IPS-18c (cell line): ENCODE data around the gene MIR17HG.
"Not testable (repeated sequence)": the region's sequence is repeated elsewhere in the genome, so short reads cannot be mapped to it uniquely, and the experiment has no call there.

ENCODE experiments used
- H3K4me3 ChIP-seq: 2 replicates; pipeline ENCODE4 v1.7.0; 2013; ENCODE audit warnings: low read depth, mild to moderate bottlenecking, low read length, moderate library complexity; ENCODE audit not compliant: insufficient read depth
- H3K9me3 ChIP-seq: one replicate; pipeline ENCODE4 v1.6.1; 2013; ENCODE audit warnings: mild to moderate bottlenecking, low read length, moderate library complexity; ENCODE audit not compliant: control insufficient read depth, insufficient read depth

MIR17HG gene

GRCh38 chr13:91347202-91347995 lies at the start of gene MIR17HG:
Gene MIR17HG, plus strand, starts transcription at chr13:91347687.
- H3K4me3 ChIP-seq: peak within 1 kb of the TSS; percentile 78
- peaks cover 2% of the 10 kb centered on the region for H3K9me3 ChIP-seq

GRCh38 chr13:91298060-91298459 lies 49.4 kb upstream of the MIR17HG start:
- no peaks in the 10 kb centered on the region for H3K9me3 ChIP-seq
- no peak overlapping the region for H3K4me3 ChIP-seq

DNA sequence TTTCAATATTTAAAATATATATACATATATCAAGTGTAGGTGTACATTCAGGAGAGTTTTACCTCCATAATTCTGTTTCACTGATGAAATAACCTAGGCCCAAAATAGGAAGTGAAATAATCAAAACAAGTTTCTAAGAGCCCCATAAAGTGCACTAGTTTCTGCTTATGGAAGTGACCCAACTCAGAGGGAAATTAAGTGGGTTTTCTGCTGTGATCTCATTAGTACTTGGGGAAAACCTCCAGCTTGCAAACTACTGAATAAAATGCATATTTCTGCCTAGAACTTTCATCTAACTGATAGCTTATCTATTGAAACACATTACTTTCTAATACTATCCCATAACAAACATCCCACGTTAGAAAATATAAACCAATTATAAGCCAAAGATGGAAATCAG lies 45.4 kb upstream of the MIR17HG start:
- H3K4me3 ChIP-seq: no peak overlapping the region
- H3K9me3 ChIP-seq: no peaks in the 10 kb centered on the region

- H3K4me3 ChIP-seq: no peak overlapping the region
- H3K9me3 ChIP-seq: no peaks in the 10 kb centered on the region
These were observed 44.5 kb upstream of the MIR17HG start for GRCh38 chr13:91303031-91303430.

DNA sequence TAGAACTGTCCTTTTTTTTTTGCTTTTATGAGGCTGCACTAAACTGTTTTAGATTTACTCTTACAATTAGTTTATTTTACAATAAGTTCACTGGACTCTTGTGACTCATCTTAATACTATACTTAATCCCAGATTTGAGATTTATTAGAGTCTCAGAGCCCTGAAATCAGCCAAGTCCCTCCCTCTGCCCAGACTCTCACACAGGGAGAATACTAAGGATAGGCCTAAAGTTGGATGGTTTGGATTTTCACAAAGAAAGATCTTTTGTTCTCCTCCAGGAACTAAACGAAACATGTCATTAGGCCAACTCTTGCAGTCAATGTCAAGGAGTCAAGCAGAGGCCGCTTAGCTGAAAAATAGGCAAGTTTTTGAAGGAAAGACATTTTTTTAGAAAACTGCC lies 42.7 kb upstream of the MIR17HG start:
- H3K4me3 ChIP-seq: no peak overlapping the region
- no peaks in the 10 kb centered on the region for H3K9me3 ChIP-seq

DNA sequence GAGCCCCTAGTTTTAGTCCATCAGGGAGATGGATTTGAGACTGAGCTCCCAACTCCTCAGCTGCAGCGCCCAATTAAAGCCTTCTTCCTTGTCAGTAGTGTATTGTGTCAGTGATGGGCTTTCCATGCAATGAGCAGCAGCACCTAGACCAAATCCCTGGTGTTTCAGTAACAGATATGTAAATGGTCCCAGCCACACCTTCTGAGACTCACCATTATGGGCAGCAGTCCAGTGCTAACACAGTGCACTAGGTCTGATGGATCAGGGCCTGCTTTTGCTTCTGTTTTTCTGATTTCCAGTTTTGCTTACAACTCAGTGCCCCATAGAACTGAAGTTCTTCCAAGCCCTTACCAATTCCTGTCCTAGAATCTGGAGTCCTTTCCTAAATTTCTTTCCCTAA lies 41.8 kb upstream of the MIR17HG start:
- no peak overlapping the region for H3K4me3 ChIP-seq
- H3K9me3 ChIP-seq: no peaks in the 10 kb centered on the region

GRCh38 chr13:91307887-91308286 lies 39.6 kb upstream of the MIR17HG start:
- Histone ChIP-seq H3K4me3 (no peak overlapping the region), H3K9me3 (no peaks in the 10 kb centered on the region)

DNA sequence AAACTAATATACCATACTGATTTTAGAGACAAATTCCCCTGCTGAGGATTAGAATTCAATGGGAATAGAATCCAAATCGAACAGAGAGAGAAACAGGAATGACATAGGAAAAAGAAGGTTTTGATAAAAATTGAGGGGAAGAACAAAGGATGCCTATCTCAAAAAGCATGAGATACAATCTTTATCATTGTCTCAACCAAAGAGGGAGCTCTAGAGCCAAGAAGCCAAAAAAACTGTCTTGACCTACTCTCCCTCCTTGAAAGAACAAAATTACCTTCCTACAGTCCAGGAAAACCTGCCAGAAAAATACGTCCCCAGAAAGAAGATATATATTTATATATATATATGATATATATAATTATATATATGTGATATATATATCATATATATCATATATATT lies 39.2 kb upstream of the MIR17HG start:
- Histone ChIP-seq H3K9me3 (no peaks in the 10 kb centered on the region), H3K4me3 (no peak overlapping the region)

- no peak overlapping the region for H3K4me3 ChIP-seq
These were observed 36.0 kb upstream of the MIR17HG start for GRCh38 chr13:91311491-91311890.

DNA sequence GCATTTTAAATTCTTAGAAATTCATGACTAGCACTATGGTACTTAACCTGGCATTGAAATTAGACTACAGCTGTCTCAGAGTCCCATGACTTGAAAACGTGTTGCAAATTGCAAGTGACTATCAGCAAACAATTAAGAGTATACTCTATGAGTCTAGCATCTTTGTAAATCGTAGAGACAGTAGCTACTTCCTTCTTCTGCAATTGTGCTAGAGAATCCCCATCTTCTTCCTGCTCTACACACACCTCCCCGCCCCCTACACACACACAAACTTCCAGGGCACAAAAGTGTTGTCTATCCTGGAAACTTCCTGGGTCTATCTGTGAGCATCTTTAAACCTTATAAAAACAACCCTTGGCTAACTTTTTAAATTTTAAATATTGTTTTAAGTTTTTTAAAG lies 35.2 kb upstream of the MIR17HG start:
- Histone ChIP-seq H3K4me3 (no peak overlapping the region), H3K9me3 (no peaks in the 10 kb centered on the region)

More at GRCh38 chr13:91311491-91311890, 36.0 kb upstream of the MIR17HG start:
- no peaks in the 10 kb centered on the region for H3K9me3 ChIP-seq

- no peaks in the 10 kb centered on the region for H3K9me3 ChIP-seq
- H3K4me3 ChIP-seq: no peak overlapping the region
These were observed 34.4 kb upstream of the MIR17HG start for GRCh38 chr13:91313103-91313502.

DNA sequence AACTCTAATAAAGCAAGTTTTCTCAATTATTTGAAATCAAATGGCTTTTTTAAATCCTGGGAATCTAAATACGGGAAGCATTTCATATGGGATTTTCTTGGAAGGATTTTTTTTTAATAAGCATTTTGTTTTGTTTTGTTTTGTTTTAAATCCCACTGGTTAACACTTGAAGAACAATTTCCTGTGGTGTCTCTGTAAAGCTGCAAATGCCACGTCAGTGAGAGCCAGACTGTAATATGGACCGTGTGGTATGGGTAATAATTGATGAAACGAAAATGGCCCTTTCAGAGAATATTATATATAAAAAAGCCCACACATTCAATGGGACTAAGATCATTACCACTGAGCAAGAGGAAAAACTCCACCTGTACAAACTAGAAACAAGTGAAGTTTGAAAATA lies 33.9 kb upstream of the MIR17HG start:
- Histone ChIP-seq H3K4me3 (no peak overlapping the region), H3K9me3 (no peaks in the 10 kb centered on the region)

- no peaks in the 10 kb centered on the region for H3K9me3 ChIP-seq
- H3K4me3 ChIP-seq: no peak overlapping the region
These were observed 32.6 kb upstream of the MIR17HG start for GRCh38 chr13:91314888-91315287.

DNA sequence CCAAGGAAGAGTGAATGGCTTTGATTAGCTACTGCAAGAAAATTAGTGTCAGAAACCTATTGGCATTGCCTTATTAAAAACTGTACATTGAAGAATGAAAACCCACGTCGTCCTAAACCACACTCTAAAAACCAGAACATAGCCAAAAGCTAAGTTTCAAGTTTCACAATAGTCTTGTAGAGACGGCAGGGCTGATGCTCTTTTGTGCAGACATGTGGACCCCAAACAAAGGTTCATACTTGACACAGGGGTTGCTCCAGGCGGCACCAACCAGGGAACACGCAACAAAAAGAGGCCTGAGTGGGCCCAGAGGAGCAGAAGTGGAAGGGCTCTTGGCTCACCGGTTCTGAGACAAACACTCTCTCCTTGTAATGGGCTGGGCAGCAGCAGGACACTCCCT lies 28.6 kb upstream of the MIR17HG start:
- Histone ChIP-seq H3K4me3 (no peak overlapping the region), H3K9me3 (no peaks in the 10 kb centered on the region)

DNA sequence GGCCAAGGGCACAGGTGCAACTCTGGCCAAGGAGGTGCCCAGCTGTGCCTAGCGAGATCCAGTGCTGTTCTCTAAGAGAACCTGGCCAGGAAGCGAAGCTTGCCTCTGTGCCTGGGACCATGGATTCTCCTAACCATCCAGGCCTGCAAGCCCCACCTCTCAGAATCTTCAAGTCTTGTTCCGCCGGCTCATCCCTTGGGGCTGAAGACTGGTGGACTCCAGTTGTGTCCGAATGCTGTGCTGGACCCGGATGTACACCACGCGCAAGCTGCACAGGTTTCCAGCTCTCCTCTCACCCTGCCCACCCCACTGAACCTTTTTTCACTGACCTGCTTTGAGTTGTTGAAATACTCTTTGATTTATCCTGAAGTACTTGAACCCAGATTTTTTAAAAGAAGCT lies 27.5 kb upstream of the MIR17HG start:
- H3K4me3 ChIP-seq: no peak overlapping the region
- no peaks in the 10 kb centered on the region for H3K9me3 ChIP-seq

DNA sequence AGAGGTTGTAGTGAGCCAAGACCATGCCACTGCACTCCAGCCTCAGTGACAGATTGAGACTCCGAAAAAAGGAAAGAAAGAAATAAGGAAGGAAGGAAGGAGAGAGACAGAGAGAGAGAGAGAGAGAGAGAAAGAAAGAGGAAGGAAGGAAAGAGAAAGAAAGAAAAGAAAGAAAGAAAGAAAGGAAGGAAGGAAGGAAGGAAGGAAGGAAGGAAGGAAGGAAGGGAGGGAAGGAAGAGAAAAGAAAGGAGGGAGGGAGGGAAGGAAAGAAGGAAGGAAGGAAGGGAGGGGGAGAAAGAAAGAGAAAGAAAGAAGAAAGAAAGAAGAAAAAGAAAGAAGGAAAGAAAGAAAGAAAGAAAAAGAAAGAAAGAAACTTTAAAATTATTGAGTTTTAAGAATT lies 26.5 kb upstream of the MIR17HG start:
- H3K9me3 ChIP-seq: not testable (repeated sequence)

DNA sequence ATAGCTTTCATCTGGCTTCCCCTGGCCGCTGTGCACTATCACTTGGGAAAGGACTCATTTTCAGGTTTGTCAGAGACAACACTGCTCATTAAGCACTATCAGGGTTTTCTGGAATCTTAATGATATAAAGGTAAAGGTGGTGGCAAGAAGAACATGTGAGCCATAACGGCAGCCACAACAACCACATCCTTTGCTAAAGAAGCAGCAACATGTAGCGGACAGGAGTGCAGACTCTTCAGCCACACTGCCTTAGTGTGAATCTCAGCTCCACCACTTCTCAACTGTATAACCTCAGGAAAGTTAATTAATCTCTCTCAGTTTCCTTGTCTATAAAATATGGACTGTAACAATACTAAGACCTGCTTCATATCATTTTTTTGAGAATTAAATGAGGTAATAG lies 24.1 kb upstream of the MIR17HG start:
- no peaks in the 10 kb centered on the region for H3K9me3 ChIP-seq
- no peak overlapping the region for H3K4me3 ChIP-seq

More for the DNA sequence above, 26.5 kb upstream of the MIR17HG start:
- H3K4me3 ChIP-seq: not testable (repeated sequence)

DNA sequence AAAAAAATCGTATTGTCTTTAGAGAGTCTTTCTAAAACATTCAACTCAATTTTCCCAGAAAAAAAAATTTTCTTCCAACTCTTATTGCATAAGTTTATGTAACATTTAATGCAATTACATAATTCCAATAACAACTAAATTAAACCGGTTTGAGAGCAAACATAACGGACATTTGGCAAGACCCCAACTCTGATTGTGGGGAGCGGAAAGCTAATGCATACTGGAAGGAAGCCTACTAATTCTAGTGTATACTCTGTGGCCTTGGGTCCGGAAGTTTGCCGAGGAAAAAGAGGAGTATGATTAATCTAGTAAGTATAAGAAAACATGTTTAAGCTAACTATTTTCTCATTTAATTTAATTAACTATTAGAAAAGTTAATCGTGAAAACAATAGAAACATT lies 21.3 kb upstream of the MIR17HG start:
- H3K9me3 ChIP-seq: no peaks in the 10 kb centered on the region

GRCh38 chr13:91328726-91329125 lies 18.8 kb upstream of the MIR17HG start:
- H3K4me3 ChIP-seq: no peak overlapping the region
- H3K9me3 ChIP-seq: no peaks in the 10 kb centered on the region

More for the DNA sequence above, 21.3 kb upstream of the MIR17HG start:
- H3K4me3 ChIP-seq: no peak overlapping the region
